Choroid plexus epithelial cell (primary cell): ENCODE results near the gene CCR9.

ENCODE experiments used
- DNase-seq: peaks from one replicate; pipeline ENCODE4 v3.0.0-alpha.2; 2010; ENCODE audit warnings: low read depth
- H3K4me3 ChIP-seq: 2 replicates; pipeline ENCODE4 v1.5.1; 2011; ENCODE audit warnings: low read depth, mild to moderate bottlenecking, control low read depth, low read length, moderate library complexity
- CTCF ChIP-seq: conservative IDR thresholded peaks from 2 replicates; pipeline ENCODE4 v1.5.1; 2011; ENCODE audit warnings: low read depth, mild to moderate bottlenecking, control low read depth, inconsistent platforms, low read length, moderate library complexity

The CCR9 gene

GRCh38 chr3:45872569-45872968 lies 13.8 kb upstream of the CCR9 start:
- DNase-seq = no peak
- no peak overlapping the region for H3K4me3 ChIP-seq
- no peak for TF ChIP-seq CTCF

GRCh38 chr3:45873036-45873435 lies 13.3 kb upstream of the CCR9 start:
- no peak for DNase-seq
- H3K4me3 ChIP-seq = no peak overlapping the region
- no peak for TF ChIP-seq CTCF

- DNase-seq = no peak
- TF ChIP-seq CTCF = no peak
- no peak overlapping the region for H3K4me3 ChIP-seq
These were observed 12.7 kb upstream of the CCR9 start for GRCh38 chr3:45873638-45874037.

- no peak overlapping the region for H3K4me3 ChIP-seq
- no peak for TF ChIP-seq CTCF
- DNase-seq = no peak
These were observed 11.5 kb upstream of the CCR9 start for GRCh38 chr3:45874677-45875346.

- DNase-seq = no peak
- no peak for TF ChIP-seq CTCF
- no peak overlapping the region for H3K4me3 ChIP-seq
These were observed 8.2 kb upstream of the CCR9 start for GRCh38 chr3:45878124-45878523.

GRCh38 chr3:45880725-45881077 lies 5.6 kb upstream of the CCR9 start:
- DNase-seq = no peak
- TF ChIP-seq CTCF = no peak
- H3K4me3 ChIP-seq = no peak overlapping the region
